Transverse colon (tissue), 4 donors: ENCODE data around the gene VASN. TPM values are rescaled to one million over a fixed set of nuclear protein-coding genes. Genes with fewer than 3 reads are reported as not detected.
A peak's percentile ranks its signal among the peaks of the same experiment; 100 is the strongest.

Source experiments
- DNase-seq: peaks from one replicate; pipeline ENCODE4 v3.0.0-alpha.2; 2019
- H3K27ac ChIP-seq, 4 donors: fragments of 200-600 bp; sonication (generic); 2 replicates each; pipeline ENCODE4 v1.5.1; 2016 to 2018; ENCODE audit warnings: inconsistent platforms in 4 of 4
- H3K27me3 ChIP-seq: fragments of 200-600 bp; sonication (generic); 2 replicates; pipeline ENCODE4 v1.5.1; 2017; ENCODE audit warnings: inconsistent platforms
- H3K36me3 ChIP-seq, 4 donors: fragments of 200-600 bp; sonication (generic); 2 replicates each; pipeline ENCODE4 v1.5.1; 2017 to 2019; ENCODE audit warnings: inconsistent platforms in 4 of 4
- H3K4me1 ChIP-seq, 4 donors: fragments of 200-600 bp; sonication (generic); 2 replicates each; pipeline ENCODE4 v1.5.1; 2017 to 2020; ENCODE audit warnings: inconsistent platforms in 4 of 4
- H3K4me3 ChIP-seq, 4 donors: fragments of 200-600 bp; sonication (generic); 1 replicate in 1 of 4; 2 replicates in 3 of 4; pipeline versions ENCODE4 v1.5.1 to v1.6.1; 2017 to 2019; ENCODE audit warnings: inconsistent platforms in 4 of 4
- H3K9me3 ChIP-seq, 2 donors: fragments of 200-600 bp; sonication (generic); 2 replicates each; pipeline ENCODE4 v1.5.1; 2017 to 2019; ENCODE audit warnings: inconsistent platforms in 2 of 2
- CTCF ChIP-seq, 5 experiments: fragments of 200-600 bp in 3 of 5; fragments of 450-650 bp in 2 of 5; sonication (generic) in 3 of 5; IDR thresholded peaks; 1 replicate in 2 of 5; 2 replicates in 3 of 5; pipeline ENCODE4 v1.5.1; 2016 to 2017; ENCODE audit warnings: antibody characterized with exemption in 5 of 5, inconsistent platforms in 3 of 5, mild to moderate bottlenecking in 2 of 5, moderate library complexity in 1 of 5
- EP300 ChIP-seq: sonication (generic); formaldehyde crosslinking; IDR thresholded peaks from one replicate; pipeline ENCODE4 v1.6.1; 2017; ENCODE audit warnings: antibody characterized with exemption, low read depth
- POLR2A ChIP-seq: fragments of 450-650 bp; IDR thresholded peaks from one replicate; pipeline ENCODE4 v1.6.1; 2016; ENCODE audit warnings: antibody characterized with exemption, mild to moderate bottlenecking, moderate library complexity
- POLR2AphosphoS5 ChIP-seq, 3 donors: sonication (generic); formaldehyde crosslinking; IDR thresholded peaks; one replicate each; pipeline ENCODE4 v1.6.1; 2016; ENCODE audit warnings: antibody characterized with exemption in 3 of 3
- WGBS, 2 donors: methylation state at CpG; one replicate each; pipeline ENCODE4 v1.1.5; 2018; ENCODE audit warnings: low coverage in 1 of 2; 5-methylcytosine and 5-hydroxymethylcytosine counted together
- in situ Hi-C, 4 donors: fragments of 200-750 bp; cut with MboI; loops; one replicate each; pipeline versions ENCODE4 v1.15.0 to v1.15.1; 2017; ENCODE audit warnings: low sequenced_read_pairs in 3 of 4, low pct_ligation_motif_present in 1 of 4, low pct_unique_long_range_greater_than_20kb in 1 of 4
- intact Hi-C: fragments of 100-400 bp; cut with DNase I; formaldehyde crosslinking; loops from one replicate; pipeline ENCODE4 v1.15.1; 2023; ENCODE audit warnings: low total_unique reads
- total RNA-seq, 4 donors: library from RNA; depleted of rRNA; stranded (reverse); fragments of >200 nt; gene quantifications; one replicate each; pipeline ENCODE4 v1.1.0, GENCODE V29; 2016

Gene VASN
- total RNA-seq, 4 donors from 2014 or later, result 3.4 to 18.7 (median 9.0) TPM

DNA sequence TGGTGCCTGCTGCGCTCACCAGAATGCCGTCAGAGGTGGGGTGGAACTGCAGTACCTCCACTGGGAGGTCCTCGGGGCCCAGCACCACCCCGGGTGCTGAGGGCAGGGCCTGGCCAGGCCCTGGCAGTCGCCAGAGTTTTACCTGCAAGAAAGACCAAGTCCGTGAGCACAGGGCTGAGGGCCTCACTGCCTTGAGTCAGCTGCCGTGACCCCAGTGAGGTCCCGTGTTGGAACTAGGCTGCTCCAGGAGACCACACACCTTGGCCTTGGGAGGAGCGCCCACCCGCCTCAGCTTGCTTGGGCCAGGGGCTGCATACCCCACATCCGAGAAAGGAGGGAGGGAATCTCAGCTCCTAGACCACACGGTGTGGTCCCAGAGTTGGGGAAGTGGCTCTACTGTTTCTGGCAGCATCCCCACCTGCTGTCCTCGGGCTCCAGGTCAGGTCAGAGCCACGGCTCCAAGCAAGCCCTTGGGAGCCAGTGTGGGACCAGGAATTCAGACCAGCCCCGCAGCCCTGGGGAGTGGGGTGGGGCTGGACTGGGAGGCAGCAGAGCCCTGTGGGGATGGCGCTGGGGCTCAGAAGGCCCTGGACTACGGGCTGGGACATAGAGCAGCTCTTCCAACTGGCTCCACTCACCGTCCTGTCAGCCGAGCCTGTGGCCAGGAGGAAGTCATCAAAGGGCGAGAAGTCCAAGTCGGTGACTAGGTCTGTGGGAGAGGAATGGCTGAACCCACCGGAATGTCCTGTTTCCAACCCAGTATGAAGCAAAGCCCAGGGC lies 36.1 kb downstream of the VASN start:
- intact Hi-C loops, result no loop called here
- H3K27me3 ChIP-seq, result no peaks in the 10 kb centered on the region
- H3K27ac ChIP-seq, result no peak overlapping the region
- peaks cover 0 to 13% (median 3%) of the 10 kb centered on the region in 4 donors for H3K36me3 ChIP-seq
- in situ Hi-C loops, result loop anchor here in 1 of 4 donors (10.0 kb wide), 1 partner anchor 53 kb away; the partner anchor contains the start of gene PAM16
- no peaks in the 10 kb centered on the region for H3K9me3 ChIP-seq
- DNase-seq, result peak; percentile 25
- 82% methylated on average over 15 of the region's 22 CpGs; no CpG with 5 or more reads in 1 of the 2 donors for WGBS, 2 donors
- peaks cover 0 to 23% (median 11%) of the 10 kb centered on the region in 4 donors for H3K4me1 ChIP-seq
- H3K4me3 ChIP-seq, result no peak overlapping the region
- TF ChIP-seq CTCF (IDR thresholded peaks at IDR 0.05) (no peak), POLR2AphosphoS5 (IDR thresholded peaks at IDR 0.05) (peak in 2 of 3 donors; percentile 46 to 47), POLR2A (no peak), EP300 (no peak)

DNA sequence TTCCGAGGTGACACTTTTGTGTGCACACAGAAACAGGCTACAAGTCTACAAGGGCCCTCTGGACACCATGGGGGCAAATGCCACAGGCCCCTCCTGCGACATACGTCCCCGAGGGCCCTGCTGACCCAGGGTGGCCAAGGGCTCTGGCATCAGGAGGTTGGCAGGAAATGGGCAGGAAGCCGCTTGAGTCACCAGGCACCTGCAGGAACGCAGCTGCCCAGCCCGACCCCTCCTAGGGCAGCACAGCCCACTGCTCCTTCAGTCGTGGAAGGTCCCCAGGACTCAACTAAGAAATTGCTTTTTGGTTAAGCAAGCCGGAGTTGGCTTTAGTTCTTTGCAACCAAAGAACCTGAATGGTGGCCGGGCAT lies 36.7 kb downstream of the VASN start:
- no peak for DNase-seq
- Histone ChIP-seq H3K4me1 (peaks cover 0 to 23% (median 11%) of the 10 kb centered on the region in 4 donors), H3K27ac (no peak overlapping the region), H3K9me3 (no peaks in the 10 kb centered on the region), H3K4me3 (no peak overlapping the region), H3K36me3 (peaks cover 0 to 13% (median 3%) of the 10 kb centered on the region in 4 donors), H3K27me3 (no peaks in the 10 kb centered on the region)
- in situ Hi-C loops (loop anchor here in 1 of 4 donors (10.0 kb wide), 1 partner anchor 54 kb away; the partner anchor contains the start of gene PAM16), intact Hi-C loops (no loop called here)
- 84% methylated on average over 10 of the region's 10 CpGs; no CpG with 5 or more reads in 1 of the 2 donors for WGBS, 2 donors
- TF ChIP-seq CTCF (IDR thresholded peaks at IDR 0.05) (no peak), POLR2A (no peak), POLR2AphosphoS5 (IDR thresholded peaks at IDR 0.05) (no peak), EP300 (no peak)

DNA sequence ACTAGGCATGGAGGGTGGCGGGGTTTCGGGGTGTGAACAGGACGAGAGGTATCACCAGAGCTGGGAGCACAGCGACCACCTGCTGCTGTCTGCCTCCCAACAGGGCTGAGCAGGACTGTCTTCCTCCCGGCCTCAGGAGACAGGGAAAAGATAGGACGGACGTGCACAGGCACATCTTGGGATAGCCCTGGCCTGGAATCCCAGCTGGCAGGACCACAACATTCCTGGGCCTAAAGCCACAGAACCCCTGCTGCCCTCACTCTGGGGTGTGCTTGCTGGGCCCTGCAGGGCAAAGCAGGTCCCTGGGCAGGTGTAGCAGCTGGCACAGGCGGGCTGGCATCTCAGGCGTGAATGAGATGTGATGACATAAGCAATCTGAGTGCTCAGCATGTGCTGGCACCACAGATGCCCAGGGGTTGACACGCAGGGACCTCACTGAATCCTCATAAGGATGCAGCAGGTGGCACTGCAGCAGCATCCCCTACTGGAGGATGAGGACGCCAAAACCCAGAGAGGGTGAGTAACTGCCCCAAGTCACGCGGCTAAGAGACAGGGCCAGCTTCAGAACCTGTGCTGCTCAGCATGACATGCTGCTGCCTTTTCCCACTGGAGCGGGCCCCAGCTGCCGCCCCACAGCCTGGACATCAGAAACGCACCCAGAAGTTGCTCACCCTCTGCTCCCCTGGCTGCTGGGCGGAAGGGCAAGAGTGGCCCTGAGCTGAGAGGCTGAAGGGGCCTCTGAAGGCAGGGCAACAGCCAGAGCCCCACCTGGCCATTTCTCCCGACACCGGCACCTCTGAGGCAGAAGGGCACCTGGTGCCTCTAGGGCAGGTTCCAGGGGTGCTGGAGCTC lies 37.7 kb downstream of the VASN start:
- intact Hi-C loops, result no loop called here
- no peak overlapping the region for H3K27ac ChIP-seq
- no peak for DNase-seq
- 92 to 100% methylated on average over 2 to 19 of the region's 19 CpGs for WGBS, 2 donors
- no peak for TF ChIP-seq EP300
- H3K4me1 ChIP-seq, result peaks cover 1 to 24% (median 11%) of the 10 kb centered on the region in 4 donors
- no peaks in the 10 kb centered on the region for H3K9me3 ChIP-seq
- peaks cover 0 to 13% (median 3%) of the 10 kb centered on the region in 4 donors for H3K36me3 ChIP-seq
- in situ Hi-C loops, result loop anchor here in 1 of 4 donors (10.0 kb wide), 1 partner anchor 55 kb away; the partner anchor contains the start of gene PAM16
- no peaks in the 10 kb centered on the region for H3K27me3 ChIP-seq
- no peak overlapping the region for H3K4me3 ChIP-seq

DNA sequence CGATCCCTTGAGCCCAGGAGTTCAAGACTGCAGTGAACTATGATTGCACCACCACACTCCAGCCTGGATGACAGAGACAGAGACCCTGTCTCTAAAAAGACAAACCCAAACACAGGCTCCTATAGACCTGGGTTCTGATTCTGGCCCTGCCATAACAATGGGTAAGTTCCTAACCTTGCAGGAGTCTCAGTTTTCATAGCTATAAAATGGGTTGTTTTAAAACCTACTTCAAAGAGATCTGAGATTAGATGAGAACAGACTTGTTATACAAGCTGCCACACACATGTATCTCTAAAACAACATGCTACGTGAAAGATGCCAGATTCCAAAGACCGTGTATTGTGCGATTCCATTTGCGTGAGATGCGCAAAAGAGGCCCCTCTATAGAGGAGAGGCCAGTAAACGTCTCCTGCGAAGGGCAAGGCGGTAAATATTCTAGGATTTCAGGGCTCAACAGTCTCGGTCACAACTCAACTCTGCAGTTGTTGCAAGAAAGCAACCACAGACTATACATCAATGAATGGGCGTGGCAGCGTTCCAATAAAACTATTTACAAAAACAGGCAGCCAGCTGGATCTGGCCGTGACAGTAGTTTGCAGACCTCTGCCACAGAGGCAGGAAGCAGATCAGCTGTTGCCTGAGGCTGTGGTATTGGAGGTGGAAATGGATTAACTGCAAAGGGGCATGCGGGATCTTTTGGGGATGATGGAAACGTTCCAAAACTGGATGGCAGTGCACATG lies 38.9 kb downstream of the VASN start:
- Histone ChIP-seq H3K27ac (peak overlapping the region; percentile 50 to 66 (median 60)), H3K36me3 (peaks cover 0 to 7% (median 3%) of the 10 kb centered on the region in 4 donors), H3K9me3 (no peaks in the 10 kb centered on the region), H3K4me1 (peaks cover 12 to 36% (median 21%) of the 10 kb centered on the region in 4 donors), H3K4me3 (no peak overlapping the region), H3K27me3 (no peaks in the 10 kb centered on the region)
- WGBS, 2 donors, result 57 to 62% methylated on average over 12 to 15 of the region's 15 CpGs
- in situ Hi-C loops, result loop anchor here in 1 of 4 donors (10.0 kb wide), 1 partner anchor 56 kb away; the partner anchor contains the start of gene PAM16
- intact Hi-C loops, result no loop called here
- DNase-seq, result peak; percentile 57
- TF ChIP-seq CTCF (IDR thresholded peaks at IDR 0.05) (no peak), POLR2AphosphoS5 (IDR thresholded peaks at IDR 0.05) (peak; percentile 29 to 62 (median 55)), EP300 (no peak), POLR2A (no peak)
